Head of caudate nucleus (tissue), 42 donors: ENCODE measurements around the gene RPRD2.
"Not testable (repeated sequence)": the region's sequence is repeated elsewhere in the genome, so short reads cannot be mapped to it uniquely, and the experiment has no call there.

Experiments used
- DNase-seq, 42 donors: peaks; one replicate each; pipeline versions ENCODE4 v3.0.0 to v3.0.0-alpha.2; 2020 to 2021; ENCODE audit warnings: mixed read lengths in 7 of 42
- intact Hi-C: fragments of 100-400 bp; cut with DNase I; formaldehyde crosslinking; loops from one replicate; pipeline ENCODE4 v1.15.0; 2022

RPRD2 gene

GRCh38 chr1:150363426-150364230 lies at the start of gene RPRD2:
RPRD2 (plus strand) TSS chr1:150364147; CDS start chr1:150364715, 568 bp downstream.
- intact Hi-C loops, result no loop called here
- peak; percentile 96 to 100 (median 99) for DNase-seq

GRCh38 chr1:150314691-150315090 lies 49.3 kb upstream of the RPRD2 start:
- DNase-seq, intact Hi-C loops: not testable (repeated sequence)

GRCh38 chr1:150320667-150320978 lies 43.3 kb upstream of the RPRD2 start:
- intact Hi-C loops, result no loop called here
- no peak for DNase-seq

- intact Hi-C loops, result no loop called here
- no peak for DNase-seq
Observed at GRCh38 chr1:150321826-150322166, 42.2 kb upstream of the RPRD2 start.

- no peak for DNase-seq
- intact Hi-C loops, result no loop called here
Observed at GRCh38 chr1:150322310-150322709, 41.6 kb upstream of the RPRD2 start.

GRCh38 chr1:150332651-150333290 lies 31.2 kb upstream of the RPRD2 start:
- DNase-seq, result peak in 30 of 42 donors; percentile 4 to 60 (median 29)
- intact Hi-C loops, result no loop called here

GRCh38 chr1:150346316-150346715 lies 17.6 kb upstream of the RPRD2 start:
- intact Hi-C loops, result no loop called here
- no peak for DNase-seq

- DNase-seq, result peak in 1 of 42 donors; percentile 10
- intact Hi-C loops, result no loop called here
Observed at GRCh38 chr1:150352866-150353265, 11.1 kb upstream of the RPRD2 start.

GRCh38 chr1:150362721-150363425 lies 1.1 kb upstream of the RPRD2 start:
- DNase-seq, result peak in 13 of 42 donors; percentile 11 to 62 (median 28)
- intact Hi-C loops, result no loop called here

GRCh38 chr1:150364231-150365003 lies 470 bp downstream of the RPRD2 start:
- peak; percentile 58 to 93 (median 85) for DNase-seq
- intact Hi-C loops, result no loop called here

GRCh38 chr1:150365941-150366340 lies 2.0 kb downstream of the RPRD2 start:
- DNase-seq, result no peak
- intact Hi-C loops, result no loop called here

GRCh38 chr1:150366416-150367296 lies 2.7 kb downstream of the RPRD2 start:
- peak in 2 of 42 donors; percentile 7 to 36 for DNase-seq
- intact Hi-C loops, result no loop called here

- intact Hi-C loops, result no loop called here
- no peak for DNase-seq
Observed at GRCh38 chr1:150371110-150371509, 7.2 kb downstream of the RPRD2 start.

GRCh38 chr1:150372580-150372979 lies 8.6 kb downstream of the RPRD2 start:
- no peak for DNase-seq
- intact Hi-C loops, result no loop called here

- intact Hi-C loops, result no loop called here
- DNase-seq, result no peak
Observed at GRCh38 chr1:150376110-150376509, 12.2 kb downstream of the RPRD2 start.

- intact Hi-C loops, result no loop called here
Observed at GRCh38 chr1:150383631-150384324, 19.8 kb downstream of the RPRD2 start.

GRCh38 chr1:150385537-150386445 lies 21.8 kb downstream of the RPRD2 start:
- intact Hi-C loops, result no loop called here
- DNase-seq, result no peak

More at GRCh38 chr1:150383631-150384324, 19.8 kb downstream of the RPRD2 start:
- no peak for DNase-seq
